SK-N-SH (cell line): Measurements from ENCODE around the gene DPEP1. TPM values are rescaled to one million over a fixed set of nuclear protein-coding genes. Genes with fewer than 3 reads are reported as not detected.

Experiments
- CTCF ChIA-PET: fragments of 300-600, 350-600 bp; formaldehyde crosslinking; extraction: SDS; loops from one replicate; lab custom pipeline; 2021; lab: Yijun Ruan, JAX
- POLR2A ChIA-PET: fragments of 350-600 bp; sonication (Branson Sonifier 250); formaldehyde crosslinking; extraction: SDS; loops from one replicate; lab custom pipeline; 2020; ENCODE audit warnings: antibody characterized with exemption, inconsistent platforms; lab: Yijun Ruan, JAX
- DNase-seq: peaks from one replicate; pipeline ENCODE4 v3.0.0; 2012
- H2AFZ ChIP-seq: fragments of 200-600 bp; sonication (generic); 2 replicates; pipeline ENCODE4 v1.8.1; 2016; ENCODE audit warnings: antibody characterized with exemption, mild to moderate bottlenecking, low read depth
- H3F3A ChIP-seq: fragments of 200-600 bp; sonication (generic); replicated peaks from 2 replicates; pipeline ENCODE3; 2016; ENCODE audit warnings: antibody characterized with exemption, mild to moderate bottlenecking; ENCODE audit not compliant: insufficient read depth
- H3K27ac ChIP-seq, 2 experiments: fragments of 200-500 bp in 1 of 2; fragments of 200-600 bp in 1 of 2; sonication (Bioruptor generic) in 1 of 2; sonication (generic), shearing (Covaris generic) in 1 of 2; 2 replicates each; pipeline versions ENCODE4 v1.5.1 to v1.6.1; 2014 to 2016; ENCODE audit warnings: low read depth in 2 of 2, inconsistent platforms in 1 of 2, low read length in 1 of 2, mild to moderate bottlenecking in 1 of 2, mixed read lengths in 1 of 2
- H3K27me3 ChIP-seq: fragments of 200-600 bp; sonication (generic), shearing (Covaris generic); 2 replicates; pipeline ENCODE4 v1.6.1; 2016; ENCODE audit warnings: mixed run types; ENCODE audit not compliant: insufficient read depth
- H3K36me3 ChIP-seq, 2 experiments: fragments of 200-500 bp in 1 of 2; fragments of 200-600 bp in 1 of 2; sonication (Bioruptor generic) in 1 of 2; sonication (generic) in 1 of 2; replicated peaks in 1 of 2; 2 replicates each; pipeline versions ENCODE3 to v1.5.1; 2014 to 2016; ENCODE audit warnings: low read length in 1 of 2, mild to moderate bottlenecking in 1 of 2; ENCODE audit not compliant: insufficient read depth in 2 of 2, control insufficient read depth in 1 of 2
- H3K4me1 ChIP-seq, 2 experiments: fragments of 200-500 bp in 1 of 2; fragments of 200-600 bp in 1 of 2; sonication (Bioruptor generic) in 1 of 2; sonication (generic), shearing (Covaris generic) in 1 of 2; 2 replicates each; pipeline versions ENCODE4 v1.5.1 to v1.6.1; 2014 to 2016; ENCODE audit warnings: low read depth in 1 of 2, low read length in 1 of 2, mixed run types in 1 of 2; ENCODE audit not compliant: insufficient read depth in 2 of 2, control insufficient read depth in 1 of 2
- H3K4me2 ChIP-seq: fragments of 200-600 bp; sonication (generic), shearing (Covaris generic); 2 replicates; pipeline ENCODE4 v1.6.1; 2017; ENCODE audit warnings: mixed run types
- H3K4me3 ChIP-seq, 2 experiments: fragments of 200-500 bp in 1 of 2; fragments of 200-600 bp in 1 of 2; sonication (Bioruptor generic) in 1 of 2; sonication (generic), shearing (Covaris generic) in 1 of 2; 2 replicates each; pipeline versions ENCODE4 v1.5.1 to v1.8.1; 2014 to 2016; ENCODE audit warnings: low read depth in 2 of 2, inconsistent platforms in 1 of 2, low read length in 1 of 2, mild to moderate bottlenecking in 1 of 2, mixed read lengths in 1 of 2, moderate library complexity in 1 of 2
- H3K79me2 ChIP-seq: fragments of 200-600 bp; sonication (generic); 2 replicates; pipeline ENCODE4 v1.8.1; 2017; ENCODE audit warnings: mild to moderate bottlenecking; ENCODE audit not compliant: insufficient read depth
- H3K9ac ChIP-seq: fragments of 200-600 bp; sonication (generic); 2 replicates; pipeline ENCODE4 v1.6.1; 2017; ENCODE audit warnings: mixed run types
- H3K9me2 ChIP-seq: fragments of 200-600 bp; sonication (generic); 2 replicates; pipeline ENCODE4 v1.6.1; 2017; ENCODE audit warnings: mixed run types
- H3K9me3 ChIP-seq: fragments of 200-600 bp; sonication (generic); 2 replicates; pipeline ENCODE4 v1.6.1; 2017; ENCODE audit warnings: mixed run types, mild to moderate bottlenecking, moderate library complexity
- H4K20me1 ChIP-seq: fragments of 200-600 bp; sonication (generic); 2 replicates; pipeline ENCODE4 v1.6.1; 2017; ENCODE audit warnings: mild to moderate bottlenecking, mixed run types; ENCODE audit not compliant: insufficient read depth
- CHD2 ChIP-seq: fragments of 150-350 bp; IDR thresholded peaks from 2 replicates; pipeline ENCODE4 v1.6.1; 2018; ENCODE audit warnings: low read length; ENCODE audit not compliant: partially characterized antibody
- EP300 ChIP-seq, 2 experiments: IDR thresholded peaks; 2 replicates each; pipeline versions ENCODE4 v1.4.0 to v1.6.1; 2012; ENCODE audit warnings: borderline replicate concordance in 1 of 2, low read depth in 1 of 2, low read length in 1 of 2
- EZH2phosphoT487 ChIP-seq: fragments of 200-600 bp; sonication (generic); IDR thresholded peaks from 2 replicates; pipeline ENCODE4 v1.6.1; 2017; ENCODE audit warnings: low read depth, mixed run types, mild to moderate bottlenecking, antibody characterized with exemption, moderate library complexity, borderline replicate concordance
- GATA2 ChIP-seq: sonication (generic); formaldehyde crosslinking; IDR thresholded peaks from 2 replicates; pipeline ENCODE4 v1.5.0; 2020; ENCODE audit warnings: mild to moderate bottlenecking, missing genetic modification reagents
- NFIC ChIP-seq: IDR thresholded peaks from 2 replicates; pipeline ENCODE4 v1.4.0; 2012; ENCODE audit warnings: borderline replicate concordance
- RAD21 ChIP-seq: IDR thresholded peaks from 2 replicates; pipeline ENCODE4 v1.6.1; 2012; ENCODE audit warnings: mild to moderate bottlenecking, low read length
- RFX5 ChIP-seq: IDR thresholded peaks from 2 replicates; pipeline ENCODE4 v1.6.1; 2012; ENCODE audit warnings: mild to moderate bottlenecking, improper control_type of control experiment, low read length
- RXRA ChIP-seq: IDR thresholded peaks from 2 replicates; pipeline ENCODE4 v1.4.0; 2012; ENCODE audit warnings: low read depth, mild to moderate bottlenecking, borderline replicate concordance
- SIN3A ChIP-seq: IDR thresholded peaks from 2 replicates; pipeline ENCODE4 v1.6.1; 2012; ENCODE audit warnings: low read depth, mild to moderate bottlenecking, low read length, moderate library complexity, borderline replicate concordance
- SMC3 ChIP-seq: IDR thresholded peaks from 2 replicates; pipeline ENCODE4 v1.6.1; 2012; ENCODE audit warnings: low read depth, low read length, improper control_type of control experiment
- TEAD4 ChIP-seq: IDR thresholded peaks from 2 replicates; pipeline ENCODE4 v1.4.0; 2012; ENCODE audit warnings: mild to moderate bottlenecking, borderline replicate concordance; ENCODE audit not compliant: insufficient read depth
- YY1 ChIP-seq: IDR thresholded peaks from 2 replicates; pipeline ENCODE4 v1.4.0; 2012; ENCODE audit warnings: low read depth, mild to moderate bottlenecking
- WGBS: methylation state at CpG from one replicate; pipeline ENCODE4 v1.1.6; 2017; ENCODE audit warnings: low lambda C conversion rate; 5-methylcytosine and 5-hydroxymethylcytosine counted together
- polyA plus RNA-seq, 3 experiments: library from polyadenylated mRNA; depleted of rRNA; stranded (reverse); fragments of >200 nt; gene quantifications; 2 replicates each; pipeline ENCODE4 v1.2.3, GENCODE V29; 2012
- TF ChIP-seq, protein P1 (sequence below): IDR thresholded peaks from 2 replicates; pipeline ENCODE4 v1.4.0; 2012; ENCODE audit warnings: low read depth, borderline replicate concordance
- TF ChIP-seq, protein P2 (sequence below): fragments of 200-600 bp; sonication (generic); IDR thresholded peaks from 2 replicates; pipeline ENCODE4 v1.6.1; 2017; ENCODE audit warnings: antibody characterized with exemption, mild to moderate bottlenecking, moderate library complexity
- TF ChIP-seq, protein P3 (sequence below): IDR thresholded peaks from 2 replicates; pipeline ENCODE4 v1.4.0; 2012; ENCODE audit warnings: low read depth
- TF ChIP-seq, protein P4 (sequence below): fragments of 150-350 bp; IDR thresholded peaks from 2 replicates; pipeline ENCODE4 v1.6.1; 2017; ENCODE audit warnings: antibody characterized with exemption, low read length, low read depth, borderline replicate concordance
- TF ChIP-seq, protein P5 (sequence below): fragments of 150-350 bp; IDR thresholded peaks from 2 replicates; pipeline ENCODE4 v1.6.1; 2016; ENCODE audit warnings: mild to moderate bottlenecking, low read depth, low read length

The DPEP1 gene
- polyA plus RNA-seq, 1 of the 3 experiments (the other 2 are of a cell fraction): 0.05 TPM

DNA sequence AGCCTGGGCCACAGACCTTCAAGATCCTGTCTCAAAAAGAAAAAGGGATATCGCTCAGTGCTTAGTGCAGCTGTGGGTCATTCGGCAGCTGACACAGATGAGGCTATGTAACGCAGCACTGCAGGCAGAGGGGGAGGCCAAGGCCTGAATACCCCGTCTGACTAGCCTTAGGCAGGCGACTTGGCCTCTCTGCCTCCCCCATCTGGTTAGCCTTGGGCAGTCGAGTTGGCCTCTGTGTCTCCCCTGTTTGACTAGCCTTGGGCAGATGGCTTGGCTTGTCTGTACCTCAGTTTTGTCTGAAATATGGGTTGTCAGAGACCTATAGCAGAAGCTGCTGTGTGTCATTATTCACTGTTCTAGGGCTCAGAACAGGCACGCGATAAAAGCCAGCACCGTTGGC, 54.2 kb downstream of the DPEP1 start:
- WGBS: 79% methylated on average over 5 of the region's 9 CpGs
- no peak overlapping the region for H3K4me3 ChIP-seq
- H3K36me3 ChIP-seq: peaks cover 0 to 10% of the 10 kb centered on the region in 2 experiments
- no peaks in the 10 kb centered on the region for H3K4me1 ChIP-seq
- H3K9me3 ChIP-seq: no peaks in the 10 kb centered on the region
- H3K79me2 ChIP-seq: no peaks in the 10 kb centered on the region
- no peak for DNase-seq
- no peak overlapping the region for H3K27ac ChIP-seq
- peaks cover 4% of the 10 kb centered on the region for H3F3A ChIP-seq
- no peaks in the 10 kb centered on the region for H3K27me3 ChIP-seq
- POLR2A ChIA-PET: interaction anchor here (0.6 to 1.4 kb wide), 3 partner anchors 10 to 151 kb away, joined by 3 to 4 read pairs (median 3); partner anchors contain the start of genes CDK10 and CHMP1A
- no peak overlapping the region for H2AFZ ChIP-seq
- no peaks in the 10 kb centered on the region for H3K9me2 ChIP-seq
- no peaks in the 10 kb centered on the region for H4K20me1 ChIP-seq
- no peak overlapping the region for H3K4me2 ChIP-seq
- H3K9ac ChIP-seq: no peak overlapping the region
- CTCF ChIA-PET: interaction anchor here (0.8 to 2.5 kb wide), 5 partner anchors 9 to 103 kb away, joined by 3 to 8 read pairs (median 4); partner anchors contain the start of genes CHMP1A and SPATA33
- TF ChIP-seq, protein P1, sequence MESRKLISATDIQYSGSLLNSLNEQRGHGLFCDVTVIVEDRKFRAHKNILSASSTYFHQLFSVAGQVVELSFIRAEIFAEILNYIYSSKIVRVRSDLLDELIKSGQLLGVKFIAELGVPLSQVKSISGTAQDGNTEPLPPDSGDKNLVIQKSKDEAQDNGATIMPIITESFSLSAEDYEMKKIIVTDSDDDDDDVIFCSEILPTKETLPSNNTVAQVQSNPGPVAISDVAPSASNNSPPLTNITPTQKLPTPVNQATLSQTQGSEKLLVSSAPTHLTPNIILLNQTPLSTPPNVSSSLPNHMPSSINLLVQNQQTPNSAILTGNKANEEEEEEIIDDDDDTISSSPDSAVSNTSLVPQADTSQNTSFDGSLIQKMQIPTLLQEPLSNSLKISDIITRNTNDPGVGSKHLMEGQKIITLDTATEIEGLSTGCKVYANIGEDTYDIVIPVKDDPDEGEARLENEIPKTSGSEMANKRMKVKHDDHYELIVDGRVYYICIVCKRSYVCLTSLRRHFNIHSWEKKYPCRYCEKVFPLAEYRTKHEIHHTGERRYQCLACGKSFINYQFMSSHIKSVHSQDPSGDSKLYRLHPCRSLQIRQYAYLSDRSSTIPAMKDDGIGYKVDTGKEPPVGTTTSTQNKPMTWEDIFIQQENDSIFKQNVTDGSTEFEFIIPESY: no peak
- no peak for TF ChIP-seq EZH2phosphoT487

DNA sequence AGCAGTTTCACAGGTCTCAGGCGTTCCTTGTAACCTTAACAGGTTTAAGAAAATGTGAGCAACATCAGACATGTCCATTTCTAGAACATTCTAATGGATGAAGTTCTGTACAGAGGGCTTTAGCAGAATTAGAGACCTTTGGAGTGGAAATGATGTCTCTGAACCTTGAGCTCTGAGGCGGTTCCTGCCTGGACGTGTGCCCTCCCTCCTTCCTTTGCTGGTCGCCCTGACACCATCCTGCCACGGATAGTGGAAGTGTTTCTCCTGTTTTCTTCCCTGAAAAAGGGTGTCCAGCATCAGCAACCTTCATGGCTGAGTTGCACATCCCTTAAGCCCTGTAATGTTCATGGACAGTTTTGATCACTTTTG, 55.3 kb downstream of the DPEP1 start:
- Histone ChIP-seq H3F3A (peaks cover 4% of the 10 kb centered on the region), H3K4me2 (no peak overlapping the region), H3K4me3 (no peak overlapping the region), H4K20me1 (no peaks in the 10 kb centered on the region), H3K9me2 (no peaks in the 10 kb centered on the region), H3K9me3 (no peaks in the 10 kb centered on the region), H3K36me3 (peaks cover 0 to 5% of the 10 kb centered on the region in 2 experiments), H3K4me1 (no peaks in the 10 kb centered on the region), H3K79me2 (no peaks in the 10 kb centered on the region), H3K27ac (no peak overlapping the region), H2AFZ (no peak overlapping the region), H3K9ac (no peak overlapping the region), H3K27me3 (no peaks in the 10 kb centered on the region)
- ChIA-PET POLR2A (interaction anchor here (1.4 kb wide), 1 partner anchor 18 kb away, joined by 4 read pairs; the partner anchor contains the start of gene CDK10), CTCF (interaction anchor here (1.6 to 2.5 kb wide), 3 partner anchors 10 to 31 kb away, joined by 4 to 8 read pairs (median 7); partner anchors contain the start of genes CHMP1A and SPATA33)
- TF ChIP-seq, protein P2, sequence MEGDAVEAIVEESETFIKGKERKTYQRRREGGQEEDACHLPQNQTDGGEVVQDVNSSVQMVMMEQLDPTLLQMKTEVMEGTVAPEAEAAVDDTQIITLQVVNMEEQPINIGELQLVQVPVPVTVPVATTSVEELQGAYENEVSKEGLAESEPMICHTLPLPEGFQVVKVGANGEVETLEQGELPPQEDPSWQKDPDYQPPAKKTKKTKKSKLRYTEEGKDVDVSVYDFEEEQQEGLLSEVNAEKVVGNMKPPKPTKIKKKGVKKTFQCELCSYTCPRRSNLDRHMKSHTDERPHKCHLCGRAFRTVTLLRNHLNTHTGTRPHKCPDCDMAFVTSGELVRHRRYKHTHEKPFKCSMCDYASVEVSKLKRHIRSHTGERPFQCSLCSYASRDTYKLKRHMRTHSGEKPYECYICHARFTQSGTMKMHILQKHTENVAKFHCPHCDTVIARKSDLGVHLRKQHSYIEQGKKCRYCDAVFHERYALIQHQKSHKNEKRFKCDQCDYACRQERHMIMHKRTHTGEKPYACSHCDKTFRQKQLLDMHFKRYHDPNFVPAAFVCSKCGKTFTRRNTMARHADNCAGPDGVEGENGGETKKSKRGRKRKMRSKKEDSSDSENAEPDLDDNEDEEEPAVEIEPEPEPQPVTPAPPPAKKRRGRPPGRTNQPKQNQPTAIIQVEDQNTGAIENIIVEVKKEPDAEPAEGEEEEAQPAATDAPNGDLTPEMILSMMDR: no peak
- TF ChIP-seq GATA2 (no peak), SIN3A (no peak), RXRA (no peak), SMC3 (no peak), RFX5 (no peak), TEAD4 (no peak), EP300 (IDR thresholded peaks at IDR 0.05; ENCODE audit: borderline replicate concordance in 1 of 2, low read depth in 1 of 2, low read length in 1 of 2) (no peak), RAD21 (no peak), CHD2 (no peak), YY1 (no peak), NFIC (no peak)
- TF ChIP-seq, protein P3, sequence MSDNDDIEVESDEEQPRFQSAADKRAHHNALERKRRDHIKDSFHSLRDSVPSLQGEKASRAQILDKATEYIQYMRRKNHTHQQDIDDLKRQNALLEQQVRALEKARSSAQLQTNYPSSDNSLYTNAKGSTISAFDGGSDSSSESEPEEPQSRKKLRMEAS: no peak
- TF ChIP-seq, protein P1: no peak
- TF ChIP-seq, protein P4, sequence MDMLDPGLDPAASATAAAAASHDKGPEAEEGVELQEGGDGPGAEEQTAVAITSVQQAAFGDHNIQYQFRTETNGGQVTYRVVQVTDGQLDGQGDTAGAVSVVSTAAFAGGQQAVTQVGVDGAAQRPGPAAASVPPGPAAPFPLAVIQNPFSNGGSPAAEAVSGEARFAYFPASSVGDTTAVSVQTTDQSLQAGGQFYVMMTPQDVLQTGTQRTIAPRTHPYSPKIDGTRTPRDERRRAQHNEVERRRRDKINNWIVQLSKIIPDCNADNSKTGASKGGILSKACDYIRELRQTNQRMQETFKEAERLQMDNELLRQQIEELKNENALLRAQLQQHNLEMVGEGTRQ: no peak
- TF ChIP-seq, protein P5, sequence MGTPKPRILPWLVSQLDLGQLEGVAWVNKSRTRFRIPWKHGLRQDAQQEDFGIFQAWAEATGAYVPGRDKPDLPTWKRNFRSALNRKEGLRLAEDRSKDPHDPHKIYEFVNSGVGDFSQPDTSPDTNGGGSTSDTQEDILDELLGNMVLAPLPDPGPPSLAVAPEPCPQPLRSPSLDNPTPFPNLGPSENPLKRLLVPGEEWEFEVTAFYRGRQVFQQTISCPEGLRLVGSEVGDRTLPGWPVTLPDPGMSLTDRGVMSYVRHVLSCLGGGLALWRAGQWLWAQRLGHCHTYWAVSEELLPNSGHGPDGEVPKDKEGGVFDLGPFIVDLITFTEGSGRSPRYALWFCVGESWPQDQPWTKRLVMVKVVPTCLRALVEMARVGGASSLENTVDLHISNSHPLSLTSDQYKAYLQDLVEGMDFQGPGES: no peak
- DNase-seq: no peak
- 87% methylated on average over 5 of the region's 5 CpGs for WGBS
